ENCODE data around the gene QKI. TPM values are rescaled to one million over a fixed set of nuclear protein-coding genes. Genes with fewer than 3 reads are reported as not detected.

Gene QKI
- total RNA-seq, 1 donor from 2014 or later = 449 TPM

DNA sequence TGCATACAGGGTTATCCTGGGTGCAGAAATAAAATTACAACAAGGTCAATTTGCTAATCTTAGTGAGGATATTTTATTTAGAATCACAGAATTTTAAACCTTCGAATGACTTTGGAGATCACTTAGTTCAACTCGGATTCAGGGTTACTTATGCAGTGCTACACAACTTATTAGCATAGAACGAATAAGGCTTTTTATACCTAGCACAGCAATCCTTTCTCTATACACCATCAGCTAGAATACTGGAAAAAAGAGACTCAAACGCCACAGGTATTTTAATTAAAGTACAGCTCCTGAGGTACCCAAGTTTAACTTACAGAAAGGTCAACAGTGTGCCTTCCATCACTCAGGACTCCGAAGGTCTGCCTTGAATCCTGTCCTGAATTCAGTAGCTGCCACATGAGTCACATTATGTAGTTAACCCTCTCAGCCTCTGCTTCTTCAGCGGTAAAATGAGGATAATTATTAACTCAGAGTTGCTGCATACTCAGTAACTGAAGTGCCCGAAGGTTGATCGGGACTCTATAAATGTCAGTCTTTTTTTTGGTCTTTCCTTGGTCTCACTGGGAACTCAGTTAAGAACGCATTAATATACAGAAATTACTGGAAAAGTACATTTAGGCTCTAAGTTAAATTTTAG, 6.0 kb upstream of the QKI start:
- TF ChIP-seq, protein P1, sequence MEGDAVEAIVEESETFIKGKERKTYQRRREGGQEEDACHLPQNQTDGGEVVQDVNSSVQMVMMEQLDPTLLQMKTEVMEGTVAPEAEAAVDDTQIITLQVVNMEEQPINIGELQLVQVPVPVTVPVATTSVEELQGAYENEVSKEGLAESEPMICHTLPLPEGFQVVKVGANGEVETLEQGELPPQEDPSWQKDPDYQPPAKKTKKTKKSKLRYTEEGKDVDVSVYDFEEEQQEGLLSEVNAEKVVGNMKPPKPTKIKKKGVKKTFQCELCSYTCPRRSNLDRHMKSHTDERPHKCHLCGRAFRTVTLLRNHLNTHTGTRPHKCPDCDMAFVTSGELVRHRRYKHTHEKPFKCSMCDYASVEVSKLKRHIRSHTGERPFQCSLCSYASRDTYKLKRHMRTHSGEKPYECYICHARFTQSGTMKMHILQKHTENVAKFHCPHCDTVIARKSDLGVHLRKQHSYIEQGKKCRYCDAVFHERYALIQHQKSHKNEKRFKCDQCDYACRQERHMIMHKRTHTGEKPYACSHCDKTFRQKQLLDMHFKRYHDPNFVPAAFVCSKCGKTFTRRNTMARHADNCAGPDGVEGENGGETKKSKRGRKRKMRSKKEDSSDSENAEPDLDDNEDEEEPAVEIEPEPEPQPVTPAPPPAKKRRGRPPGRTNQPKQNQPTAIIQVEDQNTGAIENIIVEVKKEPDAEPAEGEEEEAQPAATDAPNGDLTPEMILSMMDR (IDR thresholded peaks at IDR 0.05; ENCODE audit: borderline replicate concordance) = no peak
- Histone ChIP-seq H3K36me3 (no peaks in the 10 kb centered on the region), H3K9me3 (replicated peaks) (no peaks in the 10 kb centered on the region), H3K27ac (replicated peaks) (no peak overlapping the region), H3K4me1 (peaks cover 59% of the 10 kb centered on the region), H3K27me3 (ENCODE audit: low read depth) (no peaks in the 10 kb centered on the region), H3K4me3 (no peak overlapping the region)
- intact Hi-C loops (cut with micrococcal nuclease) = loop anchor here (10.0 kb wide), 1 partner anchor 64 kb away; no protein-coding TSS in a partner anchor
- DNase-seq = no peak

DNA sequence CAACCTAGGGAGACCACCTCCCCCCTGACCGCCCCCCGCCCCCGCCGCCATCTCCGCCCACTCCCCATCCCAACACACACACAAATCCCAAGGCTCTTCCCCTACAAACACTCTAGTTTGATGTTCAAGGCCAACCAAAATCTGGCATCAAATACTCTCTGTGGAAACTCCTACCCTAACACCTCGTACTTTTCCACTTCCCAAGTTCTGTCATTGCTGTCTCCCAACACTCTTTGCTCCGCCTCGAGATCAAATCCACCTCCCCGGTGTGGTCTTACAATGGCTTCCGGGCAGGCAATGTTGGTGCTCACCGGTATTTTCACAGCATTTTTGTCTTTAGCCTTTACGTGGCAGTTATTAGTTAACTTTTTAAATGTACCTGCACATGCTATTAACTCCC, 4.8 kb upstream of the QKI start:
- TF ChIP-seq, protein P1 (IDR thresholded peaks at IDR 0.05; ENCODE audit: borderline replicate concordance) = no peak

DNA sequence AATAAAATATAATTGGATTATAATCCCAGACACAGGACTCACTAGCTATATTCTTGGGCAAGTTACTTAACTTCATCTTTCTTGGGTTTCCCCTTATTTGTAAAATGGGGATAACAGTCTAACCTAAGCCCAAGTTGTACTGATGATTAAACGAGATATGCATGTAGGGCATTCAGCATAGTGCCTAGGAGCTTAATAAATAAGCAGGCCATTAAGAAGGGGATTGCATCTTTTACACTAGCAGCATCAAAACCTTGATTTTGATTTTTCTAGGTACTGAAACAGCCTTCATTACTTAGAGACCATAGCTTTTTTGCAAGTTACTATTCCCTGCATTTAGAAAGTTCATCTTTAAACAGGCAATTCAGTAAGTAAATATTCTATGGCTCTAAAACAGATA, 2.2 kb upstream of the QKI start:
- intact Hi-C loops (cut with micrococcal nuclease) = no loop called here
- H3K27me3 ChIP-seq (ENCODE audit: low read depth) = no peaks in the 10 kb centered on the region
- TF ChIP-seq, protein P1 (IDR thresholded peaks at IDR 0.05; ENCODE audit: borderline replicate concordance) = no peak

More for the DNA sequence above, 4.8 kb upstream of the QKI start:
- H3K9me3 ChIP-seq (replicated peaks) = no peaks in the 10 kb centered on the region
- DNase-seq = no peak
- H3K4me1 ChIP-seq = peaks cover 54% of the 10 kb centered on the region
- H3K27me3 ChIP-seq (ENCODE audit: low read depth) = no peaks in the 10 kb centered on the region
- H3K4me3 ChIP-seq = no peak overlapping the region
- H3K27ac ChIP-seq (replicated peaks) = no peak overlapping the region
- intact Hi-C loops (cut with micrococcal nuclease) = loop anchor here (10.0 kb wide), 1 partner anchor 65 kb away; no protein-coding TSS in a partner anchor
- no peaks in the 10 kb centered on the region for H3K36me3 ChIP-seq

DNA sequence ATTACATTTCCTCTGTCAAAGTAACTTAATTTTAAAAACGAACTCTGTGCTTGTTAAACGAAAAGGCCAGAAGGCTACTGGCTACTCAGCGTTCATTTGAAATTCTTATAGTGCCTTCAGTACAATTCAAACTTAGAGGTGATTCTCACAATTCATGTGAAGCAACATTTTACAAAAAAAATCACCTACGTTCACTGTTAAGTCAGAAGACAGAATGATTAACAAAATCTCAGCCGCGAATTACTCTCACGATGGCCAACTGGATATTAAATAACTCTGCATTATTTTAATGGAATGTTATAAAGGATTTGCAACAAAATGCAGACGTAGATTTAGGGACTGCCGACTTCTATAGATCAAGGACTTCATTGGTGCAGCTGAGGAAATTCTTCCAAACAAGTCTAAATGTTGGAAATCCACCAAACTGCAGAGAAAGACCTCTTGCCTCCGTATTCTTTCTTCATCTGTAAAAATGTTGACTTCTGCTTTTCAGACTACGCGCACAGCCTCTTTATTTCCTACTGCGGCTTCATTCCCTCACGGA, 1.6 kb upstream of the QKI start:
- DNase-seq = no peak
- Histone ChIP-seq H3K9me3 (replicated peaks) (no peaks in the 10 kb centered on the region), H3K27ac (replicated peaks) (peak overlapping the region; percentile 99), H3K27me3 (ENCODE audit: low read depth) (no peaks in the 10 kb centered on the region), H3K4me3 (peak overlapping the region; percentile 91), H3K36me3 (no peaks in the 10 kb centered on the region), H3K4me1 (peaks cover 48% of the 10 kb centered on the region)
- TF ChIP-seq, protein P1 (IDR thresholded peaks at IDR 0.05; ENCODE audit: borderline replicate concordance) = no peak
- intact Hi-C loops (cut with micrococcal nuclease) = no loop called here

More for the DNA sequence above, 2.2 kb upstream of the QKI start:
- no peaks in the 10 kb centered on the region for H3K36me3 ChIP-seq
- H3K9me3 ChIP-seq (replicated peaks) = no peaks in the 10 kb centered on the region
- H3K4me3 ChIP-seq = peak overlapping the region; percentile 91
- no peak for DNase-seq
- peaks cover 46% of the 10 kb centered on the region for H3K4me1 ChIP-seq
- H3K27ac ChIP-seq (replicated peaks) = peak overlapping the region; percentile 99

DNA sequence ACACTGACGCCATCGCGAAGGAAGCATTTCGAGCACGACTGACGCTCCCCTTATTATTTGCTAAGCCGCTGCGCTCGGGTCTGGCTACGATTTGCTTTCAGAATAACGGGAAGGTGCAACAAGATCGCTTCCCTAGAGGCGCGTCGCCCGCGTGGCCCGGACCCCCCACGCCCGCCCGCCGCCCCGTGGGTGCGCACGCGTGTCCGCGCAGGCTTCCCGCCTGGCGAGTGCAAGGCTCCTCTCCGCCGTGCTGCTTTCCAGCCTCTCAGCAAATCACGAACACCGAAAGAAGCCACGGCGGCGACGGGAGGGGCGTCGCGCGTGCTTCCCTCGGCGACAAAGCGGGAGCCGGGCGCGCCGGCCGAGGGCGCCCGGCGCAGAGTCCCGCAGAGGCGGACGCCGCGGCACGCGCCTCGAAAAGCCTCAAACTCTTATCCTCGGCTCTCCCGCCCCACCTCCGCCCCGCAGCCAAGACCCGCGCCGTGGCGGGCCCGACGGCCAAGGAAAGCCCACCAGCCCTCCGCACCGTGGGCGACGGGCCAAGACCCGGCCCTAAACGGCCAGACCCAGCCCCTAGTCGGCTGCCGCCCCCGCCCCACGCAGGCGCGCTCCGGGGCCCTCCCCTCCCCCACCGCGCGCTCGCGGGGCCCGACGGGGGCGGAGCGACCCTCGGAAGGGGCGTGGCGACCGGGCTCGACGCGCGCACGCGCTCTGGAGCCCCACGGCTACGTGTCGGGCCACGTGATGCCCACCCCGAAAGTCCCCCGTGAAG, 987 bp upstream of the QKI start:
- H3K27me3 ChIP-seq (ENCODE audit: low read depth) = no peaks in the 10 kb centered on the region
- DNase-seq = peak; percentile 88
- H3K36me3 ChIP-seq = no peaks in the 10 kb centered on the region
- TF ChIP-seq, protein P1 (IDR thresholded peaks at IDR 0.05; ENCODE audit: borderline replicate concordance) = no peak
- intact Hi-C loops (cut with micrococcal nuclease) = no loop called here
- peak overlapping the region; percentile 91 for H3K4me3 ChIP-seq
- H3K27ac ChIP-seq (replicated peaks) = peak overlapping the region; percentile 99
- peaks cover 54% of the 10 kb centered on the region for H3K4me1 ChIP-seq
- no peaks in the 10 kb centered on the region for H3K9me3 ChIP-seq (replicated peaks)

All from left ventricle myocardium inferior (tissue), 1 donor.